Measurements from ENCODE around the gene KEL. TPM values are rescaled to one million over a fixed set of nuclear protein-coding genes. Genes with fewer than 3 reads are reported as not detected.
A peak's percentile ranks its signal among the peaks of the same experiment; 100 is the strongest.

KEL gene
- polyA plus RNA-seq (2013, experiment 1 of 2): 0.14 TPM
- polyA plus RNA-seq (2013, experiment 2 of 2): 0.11 TPM

DNA sequence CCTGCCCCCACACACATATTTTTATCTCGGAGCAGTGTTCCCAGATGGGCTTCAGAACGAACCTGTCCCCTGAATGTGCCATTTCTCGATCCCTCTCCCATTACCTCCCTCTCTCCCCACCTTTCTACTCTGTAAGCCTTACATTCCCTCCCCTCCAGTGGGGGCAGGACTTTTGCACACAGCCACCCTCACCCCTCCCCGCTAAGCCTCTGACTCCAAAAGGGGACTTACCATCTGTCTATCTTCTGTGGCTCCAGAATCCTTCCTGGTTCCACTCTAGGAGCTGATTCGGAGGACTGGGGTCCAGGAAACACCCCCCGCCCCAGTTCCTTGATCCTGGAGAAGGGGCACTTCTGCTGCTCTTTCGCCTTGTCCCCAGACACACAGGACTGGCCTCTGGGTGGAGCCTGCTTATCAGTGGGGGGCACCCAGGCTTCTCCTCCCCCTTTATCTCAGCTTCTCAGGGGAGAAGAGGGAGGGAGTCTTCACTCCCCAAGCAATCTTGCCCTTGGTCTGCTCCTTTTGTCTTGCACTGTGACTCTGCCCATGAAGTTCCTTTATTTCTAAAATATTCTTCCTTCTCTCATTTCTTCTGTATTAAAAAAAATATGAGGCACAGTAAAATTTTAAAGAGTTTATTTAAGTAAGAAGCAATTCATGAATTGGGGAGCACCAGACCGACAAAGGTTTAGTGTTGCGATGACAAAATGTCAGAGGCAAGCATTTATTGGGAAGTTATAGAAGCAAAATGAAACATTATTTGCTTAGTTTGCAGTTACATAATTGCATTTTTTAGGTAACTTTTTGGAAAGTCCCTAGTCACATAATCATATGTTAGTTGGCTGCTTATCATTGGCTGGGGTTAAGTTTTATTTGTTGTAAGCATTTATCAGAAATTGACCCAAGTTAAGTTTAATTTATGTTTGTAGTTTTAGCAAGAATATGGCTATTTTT is at the start of gene KEL:
KEL (minus strand) TSS at position 391 of the 954 bp plus-strand sequence; CDS start at position 234, 157 bp downstream.
- Histone ChIP-seq H3K23ac (ENCODE audit: low read depth, low read length, poor library complexity) (no peak within 1 kb of the TSS), H3K27ac (replicated peaks; ENCODE audit: low read length) (no peak within 1 kb of the TSS), H3K9me3 (replicated peaks in 1 of 2; ENCODE audit: control insufficient read depth in 2 of 2, insufficient read depth in 1 of 2, low read depth in 1 of 2, low read length in 2 of 2) (no peaks in the 10 kb centered on the region), H3K27me3 (ENCODE audit: control insufficient read depth in 3 of 3, insufficient read depth in 3 of 3, low read depth in 1 of 3, low read length in 3 of 3) (no peaks in the 10 kb centered on the region), H4K8ac (ENCODE audit: low read depth, low read length) (no peak within 1 kb of the TSS), H2BK5ac (ENCODE audit: low read length) (no peak within 1 kb of the TSS), H3K14ac (ENCODE audit: low read length) (no peak within 1 kb of the TSS), H3K4ac (ENCODE audit: low read length) (no peak within 1 kb of the TSS), H2BK15ac (ENCODE audit: low read length) (no peak within 1 kb of the TSS), H3K9ac (ENCODE audit: low read depth, low read length, poor library complexity) (no peak within 1 kb of the TSS), H3K4me1 (ENCODE audit: control insufficient read depth in 2 of 2, insufficient read depth in 1 of 2, low read depth in 1 of 2, low read length in 2 of 2) (peaks cover 0 to 11% of the 10 kb centered on the region in 2 donors), H2BK12ac (ENCODE audit: low read length) (no peak within 1 kb of the TSS), H3K4me2 (ENCODE audit: insufficient read depth, low read length, poor library complexity, severe bottlenecking) (no peak within 1 kb of the TSS), H3K36me3 (replicated peaks in 1 of 2; ENCODE audit: control insufficient read depth in 2 of 2, insufficient read depth in 2 of 2, low read length in 2 of 2) (no peaks in the 10 kb centered on the region), H2BK120ac (ENCODE audit: low read depth, low read length) (no peak within 1 kb of the TSS), H4K91ac (ENCODE audit: low read depth, low read length, poor library complexity) (no peak within 1 kb of the TSS), H3K4me3 (ENCODE audit: low read length in 2 of 2) (no peak within 1 kb of the TSS), H3K79me1 (ENCODE audit: low read depth, low read length) (no peaks in the 10 kb centered on the region), H2AK5ac (ENCODE audit: low read depth, low read length) (no peak within 1 kb of the TSS), H3K18ac (ENCODE audit: low read length) (peak within 1 kb of the TSS; percentile 5), H2AFZ (ENCODE audit: low read length) (no peak within 1 kb of the TSS)
- no CpG with 5 or more reads among the region's 9 CpGs for WGBS, 2 donors (ENCODE audit: extremely low coverage in 2 of 2, insufficient read length in 2 of 2, insufficient replicate concordance in 1 of 2)
- no peak for DNase-seq (ENCODE audit: low spot score)

DNA sequence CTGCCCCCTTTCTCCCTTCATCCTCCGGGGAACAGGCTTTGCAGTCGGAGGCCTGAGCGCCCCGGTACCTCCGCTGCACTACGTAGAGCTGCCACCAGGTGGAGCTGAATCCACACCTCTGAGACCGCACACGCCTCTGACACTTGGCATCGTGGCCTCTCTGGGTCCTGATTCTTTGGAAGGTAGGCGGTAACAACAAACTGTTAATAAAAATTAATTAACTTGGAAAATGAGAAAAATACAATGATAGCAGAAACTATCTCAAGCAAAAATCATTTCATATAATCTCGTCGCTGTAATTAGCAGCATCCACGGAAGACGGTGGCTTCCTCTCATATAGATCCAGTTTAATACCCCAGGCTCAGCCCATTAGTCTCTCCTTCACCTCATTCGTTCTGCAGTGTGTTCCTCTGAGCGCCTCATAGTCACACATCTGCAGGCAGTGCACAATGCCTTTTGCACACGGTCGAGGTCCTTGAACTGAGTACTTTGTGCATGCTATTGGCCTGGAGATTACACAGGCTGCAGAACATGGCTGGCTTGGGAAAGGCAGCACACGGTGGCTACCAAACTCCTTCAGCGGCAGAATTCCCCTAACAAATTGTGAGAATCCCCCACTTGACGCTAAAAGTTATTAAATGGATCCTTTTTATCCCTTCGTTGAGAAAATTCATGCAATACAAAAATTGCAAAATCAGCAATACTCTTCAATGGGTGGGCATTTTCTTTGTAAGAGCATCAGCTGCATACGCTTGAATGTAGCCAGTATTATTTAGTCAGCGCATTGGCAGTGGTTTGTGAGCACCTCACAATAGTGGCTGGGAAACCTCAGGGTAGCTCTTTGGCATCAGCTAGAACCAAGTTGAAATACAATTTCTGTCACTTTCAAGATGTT is 46.1 kb upstream of the KEL start:
- Histone ChIP-seq H3K9ac (ENCODE audit: low read depth, low read length, poor library complexity) (no peak overlapping the region), H4K91ac (ENCODE audit: low read depth, low read length, poor library complexity) (no peak overlapping the region), H2AK5ac (ENCODE audit: low read depth, low read length) (no peak overlapping the region), H2AFZ (ENCODE audit: low read length) (no peak overlapping the region), H2BK5ac (ENCODE audit: low read length) (no peak overlapping the region), H3K4ac (ENCODE audit: low read length) (no peak overlapping the region), H2BK15ac (ENCODE audit: low read length) (no peak overlapping the region), H3K4me2 (ENCODE audit: insufficient read depth, low read length, poor library complexity, severe bottlenecking) (no peak overlapping the region), H3K79me1 (ENCODE audit: low read depth, low read length) (no peaks in the 10 kb centered on the region), H3K36me3 (replicated peaks in 1 of 2; ENCODE audit: control insufficient read depth in 2 of 2, insufficient read depth in 2 of 2, low read length in 2 of 2) (no peaks in the 10 kb centered on the region), H2BK12ac (ENCODE audit: low read length) (no peak overlapping the region), H3K14ac (ENCODE audit: low read length) (no peak overlapping the region), H3K23ac (ENCODE audit: low read depth, low read length, poor library complexity) (no peak overlapping the region), H2BK120ac (ENCODE audit: low read depth, low read length) (no peak overlapping the region), H3K4me3 (ENCODE audit: low read length in 2 of 2) (no peak overlapping the region), H3K18ac (ENCODE audit: low read length) (no peak overlapping the region), H3K27me3 (ENCODE audit: control insufficient read depth in 3 of 3, insufficient read depth in 3 of 3, low read depth in 1 of 3, low read length in 3 of 3) (no peaks in the 10 kb centered on the region), H3K27ac (replicated peaks; ENCODE audit: low read length) (no peak overlapping the region), H3K4me1 (ENCODE audit: control insufficient read depth in 2 of 2, insufficient read depth in 1 of 2, low read depth in 1 of 2, low read length in 2 of 2) (peaks cover 0 to 1% of the 10 kb centered on the region in 2 donors), H3K9me3 (replicated peaks in 1 of 2; ENCODE audit: control insufficient read depth in 2 of 2, insufficient read depth in 1 of 2, low read depth in 1 of 2, low read length in 2 of 2) (no peaks in the 10 kb centered on the region), H4K8ac (ENCODE audit: low read depth, low read length) (no peak overlapping the region)
- WGBS, 2 donors (ENCODE audit: extremely low coverage in 2 of 2, insufficient read length in 2 of 2, insufficient replicate concordance in 1 of 2): no CpG with 5 or more reads among the region's 24 CpGs
- peak; percentile 79 for DNase-seq (ENCODE audit: low spot score)

- Histone ChIP-seq H2BK12ac (ENCODE audit: low read length) (no peak overlapping the region), H3K4me3 (ENCODE audit: low read length in 2 of 2) (no peak overlapping the region), H3K23ac (ENCODE audit: low read depth, low read length, poor library complexity) (no peak overlapping the region), H3K4me2 (ENCODE audit: insufficient read depth, low read length, poor library complexity, severe bottlenecking) (no peak overlapping the region), H3K18ac (ENCODE audit: low read length) (no peak overlapping the region), H2AK5ac (ENCODE audit: low read depth, low read length) (no peak overlapping the region), H3K4ac (ENCODE audit: low read length) (no peak overlapping the region), H3K9me3 (replicated peaks in 1 of 2; ENCODE audit: control insufficient read depth in 2 of 2, insufficient read depth in 1 of 2, low read depth in 1 of 2, low read length in 2 of 2) (no peaks in the 10 kb centered on the region), H3K79me1 (ENCODE audit: low read depth, low read length) (no peaks in the 10 kb centered on the region), H4K91ac (ENCODE audit: low read depth, low read length, poor library complexity) (no peak overlapping the region), H3K27me3 (ENCODE audit: control insufficient read depth in 3 of 3, insufficient read depth in 3 of 3, low read depth in 1 of 3, low read length in 3 of 3) (no peaks in the 10 kb centered on the region), H2BK120ac (ENCODE audit: low read depth, low read length) (no peak overlapping the region), H3K14ac (ENCODE audit: low read length) (no peak overlapping the region), H2BK5ac (ENCODE audit: low read length) (no peak overlapping the region), H4K8ac (ENCODE audit: low read depth, low read length) (no peak overlapping the region), H3K36me3 (replicated peaks in 1 of 2; ENCODE audit: control insufficient read depth in 2 of 2, insufficient read depth in 2 of 2, low read length in 2 of 2) (no peaks in the 10 kb centered on the region), H2AFZ (ENCODE audit: low read length) (no peak overlapping the region), H3K27ac (replicated peaks; ENCODE audit: low read length) (no peak overlapping the region), H3K9ac (ENCODE audit: low read depth, low read length, poor library complexity) (no peak overlapping the region), H2BK15ac (ENCODE audit: low read length) (no peak overlapping the region), H3K4me1 (ENCODE audit: control insufficient read depth in 2 of 2, insufficient read depth in 1 of 2, low read depth in 1 of 2, low read length in 2 of 2) (no peaks in the 10 kb centered on the region)
- DNase-seq (ENCODE audit: low spot score): no peak
- WGBS, 2 donors (ENCODE audit: extremely low coverage in 2 of 2, insufficient read length in 2 of 2, insufficient replicate concordance in 1 of 2): no CpG with 5 or more reads among the region's 6 CpGs
These were observed 43.6 kb upstream of the KEL start for GRCh38 chr7:143005632-143006260.
